ENCODE results near the gene SYNDIG1L. TPM values are rescaled to one million over a fixed set of nuclear protein-coding genes. Genes with fewer than 3 reads are reported as not detected.

The SYNDIG1L gene
- total and polyA plus RNA-seq, 12 donors = 0.03 to 0.15 (median 0.13) TPM; not detected in 6

- DNase-seq = no peak
- H3K27ac ChIP-seq = no peak overlapping the region
- no peak overlapping the region for H3K4me3 ChIP-seq
- H3K9me3 ChIP-seq = no peaks in the 10 kb centered on the region
- peaks cover 5 to 23% (median 13%) of the 10 kb centered on the region in 9 donors for H3K4me1 ChIP-seq
- ATAC-seq = no peak
- peaks cover 0 to 10% (median 3%) of the 10 kb centered on the region in 7 donors for H3K27me3 ChIP-seq
- peak in 1 of 9 donors; percentile 7 for TF ChIP-seq CTCF (IDR thresholded peaks at IDR 0.05)
- H3K36me3 ChIP-seq = no peaks in the 10 kb centered on the region
- intact Hi-C loops (cut with DNase I) = no loop called here
- WGBS, 2 donors = 48 to 50% methylated on average over 13 of the region's 13 CpGs
These were observed 25.9 kb downstream of the SYNDIG1L start for GRCh38 chr14:74400031-74400685.

- intact Hi-C loops (cut with DNase I) = no loop called here
- DNase-seq (no peak), ATAC-seq (no peak)
- no peak for TF ChIP-seq CTCF (IDR thresholded peaks at IDR 0.05)
- peaks cover 0 to 27% (median 9%) of the 10 kb centered on the region in 7 donors for H3K27me3 ChIP-seq
- no peak overlapping the region for H3K27ac ChIP-seq
- 45 to 48% methylated on average over 4 of the region's 4 CpGs for WGBS, 2 donors
- H3K4me1 ChIP-seq = no peaks in the 10 kb centered on the region
- H3K9me3 ChIP-seq = no peaks in the 10 kb centered on the region
- no peaks in the 10 kb centered on the region for H3K36me3 ChIP-seq
- no peak overlapping the region for H3K4me3 ChIP-seq
These were observed 30.9 kb downstream of the SYNDIG1L start for GRCh38 chr14:74395094-74395493.

GRCh38 chr14:74394549-74394948 is 31.5 kb downstream of the SYNDIG1L start:
- TF ChIP-seq CTCF (IDR thresholded peaks at IDR 0.05) = no peak
- ATAC-seq (no peak), DNase-seq (no peak)
- Histone ChIP-seq H3K27me3 (peaks cover 0 to 27% (median 9%) of the 10 kb centered on the region in 7 donors), H3K4me1 (no peaks in the 10 kb centered on the region), H3K9me3 (no peaks in the 10 kb centered on the region), H3K36me3 (no peaks in the 10 kb centered on the region), H3K4me3 (no peak overlapping the region), H3K27ac (no peak overlapping the region)
- intact Hi-C loops (cut with DNase I) = no loop called here
- WGBS, 2 donors = 45 to 50% methylated on average over 2 of the region's 2 CpGs

GRCh38 chr14:74392616-74393570 is 33.1 kb downstream of the SYNDIG1L start:
- Histone ChIP-seq H3K9me3 (no peaks in the 10 kb centered on the region), H3K27me3 (peaks cover 0 to 27% (median 7%) of the 10 kb centered on the region in 7 donors), H3K36me3 (no peaks in the 10 kb centered on the region), H3K4me3 (no peak overlapping the region), H3K4me1 (no peaks in the 10 kb centered on the region), H3K27ac (no peak overlapping the region)
- no peak for ATAC-seq
- intact Hi-C loops (cut with DNase I) = no loop called here
- DNase-seq = no peak
- 65 to 68% methylated on average over 16 of the region's 16 CpGs for WGBS, 2 donors
- TF ChIP-seq CTCF (IDR thresholded peaks at IDR 0.05) = no peak
